Measurements from ENCODE around the gene ASXL2.

ASXL2 gene

GRCh38 chr2:25817006-25817405, 61.3 kb downstream of the ASXL2 start:
- Histone ChIP-seq H3K36me3 (ENCODE audit: insufficient read depth, low read length) (peaks cover 2% of the 10 kb centered on the region; the same call in 1 of the 2 replicates), H3K79me2 (ENCODE audit: insufficient read depth, low read length) (peaks cover 57% of the 10 kb centered on the region), H3K27me3 (ENCODE audit: insufficient read depth, low read length, poor library complexity, severe bottlenecking) (no peaks in the 10 kb centered on the region), H3K9ac (ENCODE audit: low read depth, low read length, poor library complexity, severe bottlenecking) (no peak overlapping the region), H4K20me1 (ENCODE audit: insufficient read depth, low read length, poor library complexity, severe bottlenecking) (no peaks in the 10 kb centered on the region), H2AFZ (ENCODE audit: low read length) (no peak overlapping the region), H3K4me2 (ENCODE audit: low read depth, low read length, poor library complexity, severe bottlenecking) (no peak overlapping the region), H3K9me3 (ENCODE audit: insufficient read depth, low read depth, low read length) (no peaks in the 10 kb centered on the region), H3K9me2 (replicated peaks; ENCODE audit: low read depth, low read length) (no peaks in the 10 kb centered on the region), H3K4me1 (ENCODE audit: insufficient read depth, low read length, poor library complexity, severe bottlenecking) (no peaks in the 10 kb centered on the region), H3K4me3 (ENCODE audit: low read length, poor library complexity, severe bottlenecking) (no peak overlapping the region), H3F3A (ENCODE audit: low read depth) (no peaks in the 10 kb centered on the region)
- TF ChIP-seq CTCF (conservative IDR thresholded peaks at IDR 0.05; ENCODE audit: low read length) = no peak

GRCh38 chr2:25816249-25816648, 62.0 kb downstream of the ASXL2 start:
- H3K9ac ChIP-seq (ENCODE audit: low read depth, low read length, poor library complexity, severe bottlenecking) = no peak overlapping the region
- H3F3A ChIP-seq (ENCODE audit: low read depth) = no peaks in the 10 kb centered on the region
- peaks cover 57% of the 10 kb centered on the region for H3K79me2 ChIP-seq (ENCODE audit: insufficient read depth, low read length)
- H3K36me3 ChIP-seq (ENCODE audit: insufficient read depth, low read length) = no peaks in the 10 kb centered on the region; the same call in 1 of the 2 replicates
- no peaks in the 10 kb centered on the region for H4K20me1 ChIP-seq (ENCODE audit: insufficient read depth, low read length, poor library complexity, severe bottlenecking)
- TF ChIP-seq EZH2phosphoT487 (IDR thresholded peaks at IDR 0.05; ENCODE audit: borderline replicate concordance) (no peak), CTCF (conservative IDR thresholded peaks at IDR 0.05; ENCODE audit: low read length) (no peak)
- H2AFZ ChIP-seq (ENCODE audit: low read length) = no peak overlapping the region
- H3K27me3 ChIP-seq (ENCODE audit: insufficient read depth, low read length, poor library complexity, severe bottlenecking) = no peaks in the 10 kb centered on the region
- no peaks in the 10 kb centered on the region for H3K4me1 ChIP-seq (ENCODE audit: insufficient read depth, low read length, poor library complexity, severe bottlenecking)
- H3K4me3 ChIP-seq (ENCODE audit: low read length, poor library complexity, severe bottlenecking) = no peak overlapping the region
- no peak overlapping the region for H3K4me2 ChIP-seq (ENCODE audit: low read depth, low read length, poor library complexity, severe bottlenecking)
- no peaks in the 10 kb centered on the region for H3K9me2 ChIP-seq (replicated peaks; ENCODE audit: low read depth, low read length)
- H3K9me3 ChIP-seq (ENCODE audit: insufficient read depth, low read depth, low read length) = no peaks in the 10 kb centered on the region

GRCh38 chr2:25814681-25815080, 63.6 kb downstream of the ASXL2 start:
- peaks cover 55% of the 10 kb centered on the region for H3K79me2 ChIP-seq (ENCODE audit: insufficient read depth, low read length)
- no peaks in the 10 kb centered on the region for H3K9me2 ChIP-seq (replicated peaks; ENCODE audit: low read depth, low read length)
- no peak overlapping the region for H3K4me3 ChIP-seq (ENCODE audit: low read length, poor library complexity, severe bottlenecking)
- TF ChIP-seq CTCF (conservative IDR thresholded peaks at IDR 0.05; ENCODE audit: low read length) (no peak), EZH2phosphoT487 (IDR thresholded peaks at IDR 0.05; ENCODE audit: borderline replicate concordance) (no peak)
- H2AFZ ChIP-seq (ENCODE audit: low read length) = no peak overlapping the region
- no peak overlapping the region for H3K4me2 ChIP-seq (ENCODE audit: low read depth, low read length, poor library complexity, severe bottlenecking)
- H3K9me3 ChIP-seq (ENCODE audit: insufficient read depth, low read depth, low read length) = no peaks in the 10 kb centered on the region
- no peaks in the 10 kb centered on the region for H4K20me1 ChIP-seq (ENCODE audit: insufficient read depth, low read length, poor library complexity, severe bottlenecking)
- no peaks in the 10 kb centered on the region for H3F3A ChIP-seq (ENCODE audit: low read depth)
- peaks cover 7% of the 10 kb centered on the region; the same call in 1 of the 2 replicates for H3K36me3 ChIP-seq (ENCODE audit: insufficient read depth, low read length)
- H3K4me1 ChIP-seq (ENCODE audit: insufficient read depth, low read length, poor library complexity, severe bottlenecking) = no peaks in the 10 kb centered on the region
- no peaks in the 10 kb centered on the region for H3K27me3 ChIP-seq (ENCODE audit: insufficient read depth, low read length, poor library complexity, severe bottlenecking)
- H3K9ac ChIP-seq (ENCODE audit: low read depth, low read length, poor library complexity, severe bottlenecking) = no peak overlapping the region
